Inflammatory macrophage treated with lipopolysaccharide for 1 hour (primary cell): ENCODE data around the gene NCOA4.
"Not testable (repeated sequence)": the region's sequence is repeated elsewhere in the genome, so short reads cannot be mapped to it uniquely, and the experiment has no call there.

ENCODE experiments used
- DNase-seq, 2 donors: peaks; one replicate each; pipeline ENCODE4 v3.0.0-alpha.2; 2020 to 2022

The NCOA4 gene

DNA sequence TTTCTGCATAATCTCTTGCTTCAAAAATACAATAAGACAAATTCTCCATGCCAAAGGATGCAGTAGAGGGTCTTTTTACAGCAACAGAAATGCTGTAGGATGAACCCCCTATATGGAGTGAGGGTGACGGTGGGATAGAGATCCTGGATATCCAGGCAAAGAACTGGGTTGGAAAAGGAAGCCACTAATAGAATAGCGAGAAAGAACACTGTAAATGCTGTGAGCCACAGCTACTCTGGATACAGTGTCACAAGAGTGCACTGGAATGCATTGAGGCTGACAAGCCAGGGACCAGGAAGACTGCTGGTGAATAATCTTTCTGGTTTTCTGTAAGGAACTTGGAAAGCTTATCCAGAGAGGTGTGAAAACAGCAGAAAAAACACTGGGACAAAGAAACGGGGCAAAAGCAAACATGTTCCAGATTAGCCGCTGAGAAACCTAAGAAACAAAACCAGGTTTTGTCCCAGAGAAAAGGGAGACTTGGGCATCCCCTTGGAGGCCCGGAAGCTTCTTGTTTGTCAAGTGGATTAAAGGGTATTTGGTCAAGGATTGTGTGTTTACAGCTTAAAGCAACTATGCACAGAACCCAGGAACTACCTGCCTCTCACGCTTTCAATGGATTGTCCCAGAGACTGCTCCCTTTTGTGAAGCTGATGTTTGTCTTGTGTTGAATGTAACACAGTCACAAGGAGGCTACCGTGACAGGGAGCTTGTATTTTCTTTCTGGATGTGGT lies 21.8 kb upstream of the NCOA4 start:
- no peak for DNase-seq

GRCh38 chr10:46050941-46051623 lies 20.7 kb upstream of the NCOA4 start:
- peak in 1 of 2 donors; percentile 31 for DNase-seq

GRCh38 chr10:46049497-46049831 lies 19.0 kb upstream of the NCOA4 start:
- not testable (repeated sequence) for DNase-seq

GRCh38 chr10:46048152-46048551 lies 17.7 kb upstream of the NCOA4 start:
- DNase-seq, result no peak

DNA sequence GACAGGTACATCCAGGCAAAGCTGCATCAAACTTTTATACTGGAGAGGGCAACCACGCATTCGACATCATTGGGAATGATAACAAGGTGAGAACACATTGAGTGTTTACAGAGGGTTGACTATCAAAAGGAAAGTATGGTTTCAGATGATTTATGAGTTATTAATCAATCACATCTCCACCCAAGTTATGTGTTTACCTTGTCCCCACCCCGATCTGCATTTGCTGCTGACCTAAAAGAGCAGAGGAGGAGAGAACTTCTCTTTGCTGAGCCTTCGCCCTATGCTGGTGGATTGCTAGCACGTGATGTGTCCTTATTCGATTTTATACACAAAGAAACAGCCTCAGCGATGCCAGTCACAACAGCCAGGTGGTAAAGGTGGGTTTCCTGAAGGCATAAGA lies 15.8 kb upstream of the NCOA4 start, which contains the start of gene MSMB:
MSMB (minus strand) TSS at position 9 of the 400 bp plus-strand sequence. CDS start 32 bp downstream, outside the sequence.
- no peak for DNase-seq

DNA sequence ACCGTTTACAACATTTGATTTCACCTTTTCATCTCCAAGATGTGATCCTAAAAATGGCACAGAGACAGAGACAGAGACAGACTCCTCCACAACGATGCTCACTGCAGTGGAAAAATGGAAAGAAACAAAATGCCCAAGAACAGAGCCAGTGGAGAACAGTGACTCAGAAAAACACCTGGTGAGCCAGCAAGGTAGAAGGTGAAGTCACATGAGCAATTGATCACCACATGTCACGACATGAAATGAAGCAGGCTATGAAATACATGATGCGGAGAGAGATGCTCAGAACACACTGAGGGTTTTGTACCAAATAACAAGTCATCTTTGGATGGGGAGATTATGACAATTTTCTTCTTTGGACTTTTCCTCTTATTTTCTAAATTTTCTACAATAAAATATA lies 12.1 kb upstream of the NCOA4 start:
- no peak for DNase-seq

GRCh38 chr10:46040004-46040403 lies 9.6 kb upstream of the NCOA4 start:
- no peak for DNase-seq

GRCh38 chr10:46037107-46037825 lies 6.8 kb upstream of the NCOA4 start:
- no peak for DNase-seq

DNA sequence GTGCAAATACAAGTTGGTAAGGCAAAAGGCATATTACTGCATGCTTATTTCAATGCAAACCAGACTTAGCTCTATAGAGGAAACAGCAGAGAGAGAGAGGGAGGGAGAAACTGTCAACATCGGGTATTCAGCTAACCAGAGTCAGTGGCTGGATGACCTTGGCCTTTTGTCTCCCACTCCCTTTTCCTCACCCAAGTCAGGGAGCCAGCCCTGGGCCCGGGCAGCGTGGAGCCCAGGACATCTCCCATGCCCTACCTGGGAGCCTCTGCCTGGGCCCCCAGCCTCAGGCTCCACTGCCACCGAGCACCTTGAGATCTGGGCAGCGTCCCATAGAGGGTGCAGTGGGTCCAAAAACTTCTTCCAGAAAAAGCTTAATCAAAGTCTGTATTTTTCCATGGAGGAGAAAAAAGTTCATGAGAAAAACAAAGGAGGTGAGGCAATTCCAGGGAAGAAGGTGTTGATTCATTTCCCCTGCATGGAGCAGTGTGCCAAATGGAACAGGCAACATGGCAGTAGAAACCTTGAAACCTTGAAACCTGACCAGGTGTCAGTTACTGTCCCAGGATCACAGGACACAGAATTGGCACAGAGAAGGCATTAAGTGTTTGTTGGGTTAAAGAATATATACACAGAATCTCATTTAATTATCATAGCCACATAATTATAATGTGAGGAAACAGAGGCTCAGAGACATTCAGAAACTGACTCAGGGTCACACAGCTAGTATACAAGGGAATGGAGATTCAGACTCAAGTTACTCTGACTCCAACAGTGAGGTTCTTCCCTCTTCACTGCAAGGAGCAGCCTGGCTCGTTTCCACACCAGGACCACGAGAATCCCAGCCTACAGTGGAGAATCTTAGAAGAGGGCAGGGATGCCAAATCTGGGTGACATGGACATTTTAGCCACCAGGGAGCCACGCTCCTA lies 5.8 kb upstream of the NCOA4 start:
- DNase-seq, result no peak

DNA sequence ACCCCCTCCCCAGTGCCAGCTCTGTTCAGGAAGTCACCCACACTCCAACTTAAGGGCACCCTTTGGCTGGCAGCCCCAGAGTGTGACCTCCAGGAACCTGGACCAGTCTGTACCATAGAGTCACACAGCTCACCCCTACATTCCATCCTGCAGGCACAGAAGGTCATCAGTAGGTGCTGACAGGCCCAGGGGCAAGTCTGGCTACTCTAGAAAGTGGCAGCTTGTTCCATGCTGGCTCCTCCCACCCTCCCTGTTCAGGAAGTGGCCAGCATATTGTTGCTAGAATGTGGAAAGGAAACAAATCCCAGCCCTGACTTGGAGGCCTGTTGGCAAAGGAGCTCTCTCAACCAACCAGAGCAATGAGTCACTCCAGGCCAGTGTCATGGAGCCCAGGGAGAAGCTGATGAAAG lies 3.2 kb upstream of the NCOA4 start:
- no peak for DNase-seq

DNA sequence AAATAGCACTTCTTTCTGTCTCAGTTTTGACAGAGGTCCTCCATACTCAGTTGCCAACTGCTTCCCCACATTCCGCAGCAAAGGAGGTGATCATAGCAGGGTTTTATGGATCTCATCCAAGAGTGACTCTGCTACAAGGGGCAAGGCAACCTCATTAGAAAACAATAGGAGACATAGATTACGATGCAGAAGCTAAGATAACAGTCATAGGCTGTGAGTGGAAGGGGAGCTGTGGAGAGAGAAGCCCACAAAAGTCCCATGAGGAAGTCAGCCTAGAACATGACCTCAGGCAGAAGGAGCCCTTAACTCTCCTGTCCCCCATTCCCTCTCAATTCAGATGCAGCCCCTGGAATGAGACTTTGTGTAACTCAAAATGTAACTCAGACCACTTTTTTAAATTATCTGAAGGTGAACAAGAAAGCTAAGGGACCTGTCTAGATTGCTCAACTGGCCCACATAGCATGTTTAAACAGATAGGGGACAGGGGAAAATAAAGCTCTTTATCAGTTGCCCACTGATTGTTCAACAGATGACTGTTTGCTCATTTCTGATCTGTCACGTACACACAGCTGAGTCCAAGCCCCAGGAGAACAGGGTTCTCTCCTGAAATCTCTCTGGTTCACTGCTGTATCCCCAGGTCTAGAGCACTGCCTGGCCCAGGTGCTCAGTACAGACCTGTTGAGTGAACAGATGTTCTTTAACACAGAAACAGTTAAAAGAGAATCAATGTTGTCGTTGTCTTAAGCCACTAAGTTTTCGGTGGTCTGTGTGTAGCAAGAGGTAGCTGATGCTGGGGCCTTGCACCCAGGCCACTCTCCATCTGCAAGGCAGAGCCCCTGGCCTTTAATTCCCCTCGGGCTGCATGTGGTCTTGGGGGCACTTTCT lies 1.5 kb upstream of the NCOA4 start:
- no peak for DNase-seq

- DNase-seq, result no peak
These were observed 877 bp downstream of the NCOA4 start for GRCh38 chr10:46029461-46030030.

GRCh38 chr10:46028584-46029460 lies 1.6 kb downstream of the NCOA4 start:
- peak; percentile 52 to 67 for DNase-seq

DNA sequence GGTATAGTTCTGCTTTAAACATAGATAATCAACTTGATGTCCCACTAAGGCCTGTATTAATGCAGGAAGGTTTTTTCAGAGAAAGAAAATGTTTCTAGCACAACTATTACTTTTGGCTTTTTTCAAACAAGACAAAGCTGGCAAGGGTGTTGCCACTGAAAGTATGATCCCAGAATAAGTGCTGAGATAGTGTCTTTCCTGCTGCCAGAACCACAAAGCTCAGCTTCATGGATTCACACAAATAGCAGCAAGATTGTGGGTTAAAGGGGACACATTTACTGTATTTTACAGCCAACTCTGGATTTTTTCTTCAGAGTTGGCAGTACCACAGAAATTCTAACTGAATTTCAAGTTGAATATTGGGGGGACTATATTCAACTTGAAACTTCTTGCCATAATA lies 4.3 kb downstream of the NCOA4 start:
- no peak for DNase-seq

- DNase-seq, result no peak
These were observed 5.0 kb downstream of the NCOA4 start for GRCh38 chr10:46025406-46025805.

- no peak for DNase-seq
These were observed 5.5 kb downstream of the NCOA4 start for GRCh38 chr10:46024948-46025347.

- peak; percentile 97 for DNase-seq
These were observed 7.3 kb downstream of the NCOA4 start for GRCh38 chr10:46022978-46023702.

GRCh38 chr10:46020344-46020657 lies 10.1 kb downstream of the NCOA4 start:
- DNase-seq, result no peak

- DNase-seq, result peak; percentile 75 to 76
These were observed 10.7 kb downstream of the NCOA4 start for GRCh38 chr10:46019569-46020343.
